Panc1 (cell line): ENCODE data around the gene C19orf44.

ENCODE experiments used
- POLR2AphosphoS5 ChIP-seq: IDR thresholded peaks from 2 replicates; pipeline ENCODE4 v1.6.1; 2012; ENCODE audit warnings: mild to moderate bottlenecking, low read depth, low read length, moderate library complexity
- SIN3A ChIP-seq: IDR thresholded peaks from 2 replicates; pipeline ENCODE4 v1.6.1; 2012; ENCODE audit warnings: low read depth, mild to moderate bottlenecking, low read length, moderate library complexity, borderline replicate concordance; ENCODE audit not compliant: insufficient read depth
- TCF7L2 ChIP-seq: IDR thresholded peaks from 2 replicates; pipeline ENCODE4 v1.6.1; 2011; ENCODE audit warnings: mild to moderate bottlenecking, low read depth, low read length, inconsistent platforms
- TF ChIP-seq, protein P1 (sequence below): fragments of 450-650 bp; IDR thresholded peaks from 2 replicates; pipeline ENCODE4 v1.5.1; 2017; ENCODE audit warnings: mild to moderate bottlenecking

DNA sequence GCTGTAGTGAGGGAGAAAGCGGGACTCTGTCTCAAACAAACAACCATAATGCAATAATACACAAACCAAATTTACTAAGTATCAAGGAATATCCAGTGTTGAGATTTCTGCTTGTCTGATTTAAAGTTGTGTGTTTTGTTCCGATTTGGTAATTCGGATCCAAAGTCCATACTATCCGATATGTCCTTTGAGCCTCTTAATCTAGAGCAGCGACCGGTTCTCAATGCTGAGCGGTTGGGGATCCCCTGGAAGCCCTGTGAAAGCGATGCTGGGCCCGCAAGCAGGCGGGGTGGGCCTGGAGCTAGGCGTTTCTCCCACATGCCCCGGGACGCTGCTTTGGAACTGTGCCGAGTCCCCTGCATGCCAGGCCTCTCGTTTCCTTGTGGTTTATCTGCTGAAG lies 20.2 kb downstream of the C19orf44 start:
- TF ChIP-seq, protein P1, sequence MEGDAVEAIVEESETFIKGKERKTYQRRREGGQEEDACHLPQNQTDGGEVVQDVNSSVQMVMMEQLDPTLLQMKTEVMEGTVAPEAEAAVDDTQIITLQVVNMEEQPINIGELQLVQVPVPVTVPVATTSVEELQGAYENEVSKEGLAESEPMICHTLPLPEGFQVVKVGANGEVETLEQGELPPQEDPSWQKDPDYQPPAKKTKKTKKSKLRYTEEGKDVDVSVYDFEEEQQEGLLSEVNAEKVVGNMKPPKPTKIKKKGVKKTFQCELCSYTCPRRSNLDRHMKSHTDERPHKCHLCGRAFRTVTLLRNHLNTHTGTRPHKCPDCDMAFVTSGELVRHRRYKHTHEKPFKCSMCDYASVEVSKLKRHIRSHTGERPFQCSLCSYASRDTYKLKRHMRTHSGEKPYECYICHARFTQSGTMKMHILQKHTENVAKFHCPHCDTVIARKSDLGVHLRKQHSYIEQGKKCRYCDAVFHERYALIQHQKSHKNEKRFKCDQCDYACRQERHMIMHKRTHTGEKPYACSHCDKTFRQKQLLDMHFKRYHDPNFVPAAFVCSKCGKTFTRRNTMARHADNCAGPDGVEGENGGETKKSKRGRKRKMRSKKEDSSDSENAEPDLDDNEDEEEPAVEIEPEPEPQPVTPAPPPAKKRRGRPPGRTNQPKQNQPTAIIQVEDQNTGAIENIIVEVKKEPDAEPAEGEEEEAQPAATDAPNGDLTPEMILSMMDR, result no peak
- no peak for TF ChIP-seq POLR2AphosphoS5
- TF ChIP-seq SIN3A, result no peak
- no peak for TF ChIP-seq TCF7L2
